Liver (tissue), 9 donors: Measurements from ENCODE around the gene BRD2. TPM values are rescaled to one million over a fixed set of nuclear protein-coding genes. Genes with fewer than 3 reads are reported as not detected.

Source experiments
- DNase-seq: peaks from one replicate; pipeline ENCODE4 v3.0.0-alpha.2; 2017; ENCODE audit warnings: low spot score
- H3K27ac ChIP-seq, 2 donors: one replicate each; pipeline ENCODE4 v1.7.0; 2013; ENCODE audit warnings: inconsistent platforms in 2 of 2, low read length in 2 of 2, control low read depth in 1 of 2, low read depth in 1 of 2, mild to moderate bottlenecking in 1 of 2
- H3K27me3 ChIP-seq, 4 donors: one replicate each; pipeline versions ENCODE4 v1.6.1 to v1.7.0; 2013; ENCODE audit warnings: low read length in 3 of 4, inconsistent platforms in 1 of 4, mild to moderate bottlenecking in 1 of 4, moderate library complexity in 1 of 4; ENCODE audit not compliant: control insufficient read depth in 4 of 4, insufficient read depth in 4 of 4
- H3K36me3 ChIP-seq, 4 donors: one replicate each; pipeline versions ENCODE4 v1.6.1 to v1.7.0; 2013; ENCODE audit warnings: low read length in 3 of 4, mild to moderate bottlenecking in 3 of 4, low read depth in 1 of 4, moderate library complexity in 1 of 4; ENCODE audit not compliant: control insufficient read depth in 4 of 4, insufficient read depth in 3 of 4
- H3K4me1 ChIP-seq, 4 donors: one replicate each; pipeline versions ENCODE4 v1.6.1 to v1.7.0; 2013; ENCODE audit warnings: low read length in 3 of 4, mild to moderate bottlenecking in 3 of 4, moderate library complexity in 1 of 4; ENCODE audit not compliant: control insufficient read depth in 4 of 4, insufficient read depth in 4 of 4
- H3K4me3 ChIP-seq, 3 donors: one replicate each; pipeline versions ENCODE4 v1.6.1 to v1.7.0; 2013; ENCODE audit warnings: low read length in 3 of 3, control low read depth in 1 of 3, low read depth in 1 of 3, mild to moderate bottlenecking in 1 of 3
- H3K9ac ChIP-seq, 2 donors: one replicate each; pipeline ENCODE4 v1.7.0; 2013; ENCODE audit warnings: low read length in 2 of 2, mild to moderate bottlenecking in 2 of 2, moderate library complexity in 2 of 2, control low read depth in 1 of 2, low read depth in 1 of 2
- H3K9me3 ChIP-seq, 4 donors: one replicate each; pipeline versions ENCODE4 v1.6.1 to v1.7.0; 2013; ENCODE audit warnings: low read length in 3 of 4; ENCODE audit not compliant: control insufficient read depth in 4 of 4
- EGR1 ChIP-seq, 2 donors: IDR thresholded peaks; 2 replicates each; pipeline ENCODE4 v1.6.1; 2016 to 2018; ENCODE audit warnings: antibody characterized with exemption in 2 of 2, low read depth in 2 of 2
- FOXA1 ChIP-seq: IDR thresholded peaks from 2 replicates; pipeline ENCODE4 v1.6.1; 2016; ENCODE audit warnings: antibody characterized with exemption
- FOXA2 ChIP-seq: IDR thresholded peaks from 2 replicates; pipeline ENCODE4 v1.6.1; 2016; ENCODE audit warnings: antibody characterized with exemption
- GABPA ChIP-seq, 2 donors: IDR thresholded peaks in 1 of 2; conservative IDR thresholded peaks in 1 of 2; 2 replicates each; pipeline ENCODE4 v1.6.1; 2016; ENCODE audit warnings: antibody characterized with exemption in 2 of 2, mild to moderate bottlenecking in 1 of 2, moderate library complexity in 1 of 2
- HNF4A ChIP-seq, 2 donors: conservative IDR thresholded peaks; 2 replicates each; pipeline ENCODE4 v1.6.1; 2016; ENCODE audit warnings: antibody characterized with exemption in 2 of 2, mild to moderate bottlenecking in 2 of 2
- HNF4G ChIP-seq: IDR thresholded peaks from 2 replicates; pipeline ENCODE4 v1.6.1; 2016; ENCODE audit warnings: antibody characterized with exemption
- JUND ChIP-seq, 2 donors: IDR thresholded peaks; 2 replicates each; pipeline ENCODE4 v1.6.1; 2016; ENCODE audit warnings: antibody characterized with exemption in 2 of 2
- NR2F2 ChIP-seq: IDR thresholded peaks from 2 replicates; pipeline ENCODE4 v1.6.1; 2016; ENCODE audit warnings: antibody characterized with exemption
- RAD21 ChIP-seq, 2 donors: IDR thresholded peaks; 2 replicates each; pipeline ENCODE4 v1.6.1; 2016; ENCODE audit warnings: antibody characterized with exemption in 2 of 2, mild to moderate bottlenecking in 2 of 2
- RXRA ChIP-seq, 2 donors: IDR thresholded peaks; 2 replicates each; pipeline ENCODE4 v1.6.1; 2017 to 2018; ENCODE audit warnings: antibody characterized with exemption in 2 of 2, mild to moderate bottlenecking in 1 of 2
- SP1 ChIP-seq: IDR thresholded peaks from 2 replicates; pipeline ENCODE4 v1.6.1; 2018; ENCODE audit warnings: antibody characterized with exemption, mild to moderate bottlenecking
- TAF1 ChIP-seq: conservative IDR thresholded peaks from 2 replicates; pipeline ENCODE4 v1.6.1; 2016; ENCODE audit warnings: antibody characterized with exemption, mild to moderate bottlenecking
- YY1 ChIP-seq: IDR thresholded peaks from 2 replicates; pipeline ENCODE4 v1.6.1; 2016; ENCODE audit warnings: antibody characterized with exemption, mild to moderate bottlenecking
- WGBS: extraction: QIAGEN DNeasy Blood & Tissue Kit; methylation state at CpG from one replicate; pipeline ENCODE4 v1.1.7; 2013; 5-methylcytosine and 5-hydroxymethylcytosine counted together
- polyA plus RNA-seq, 2 donors: library from polyadenylated mRNA; stranded (reverse) in 1 of 2; unstranded in 1 of 2; fragments of 200-250 nt in 1 of 2; fragments of >200 nt in 1 of 2; fragmentation: Nextera tagmentation in 1 of 2; extraction: Ambion mirVana in 1 of 2; gene quantifications; one replicate each; pipeline versions ENCODE4 v1.2.1 to v1.2.3, GENCODE V29; 2013 to 2015
- total RNA-seq, 2 donors: library from RNA; depleted of rRNA; stranded (reverse); fragments of >200 nt; gene quantifications; one replicate each; pipeline ENCODE4 v1.2.3, GENCODE V29; 2014
- TF ChIP-seq, protein P1 (sequence below): IDR thresholded peaks from 2 replicates; pipeline ENCODE4 v1.6.1; 2016; ENCODE audit warnings: antibody characterized with exemption
- TF ChIP-seq, protein P2 (sequence below): IDR thresholded peaks from 2 replicates; pipeline ENCODE4 v1.6.1; 2016; ENCODE audit warnings: antibody characterized with exemption
- TF ChIP-seq, protein P3 (sequence below): IDR thresholded peaks from 2 replicates; pipeline ENCODE4 v1.6.1; 2016; ENCODE audit warnings: antibody characterized with exemption, mild to moderate bottlenecking
- TF ChIP-seq, protein P4 (sequence below): IDR thresholded peaks from 2 replicates; pipeline ENCODE4 v1.6.1; 2016; ENCODE audit warnings: antibody characterized with exemption
- TF ChIP-seq, protein P5 (sequence below): fragments of 150-350 bp; IDR thresholded peaks from 2 replicates; pipeline ENCODE4 v1.5.1; 2017; ENCODE audit warnings: improper control_type of control experiment, low read depth, low read length; ENCODE audit not compliant: missing input control
- donor health status: healthy.
- donor health status: healthy.
- donor health status: healthy.
- donor health status: healthy.
- donor health status: healthy.

BRD2 gene
- total RNA-seq (100 to 1,000 TPM in 1 of 2 donors, 10 to 100 TPM in 1; 46.0 to 100 TPM), polyA plus RNA-seq (10 to 100 TPM; 29.8 to 54.4 TPM)

DNA sequence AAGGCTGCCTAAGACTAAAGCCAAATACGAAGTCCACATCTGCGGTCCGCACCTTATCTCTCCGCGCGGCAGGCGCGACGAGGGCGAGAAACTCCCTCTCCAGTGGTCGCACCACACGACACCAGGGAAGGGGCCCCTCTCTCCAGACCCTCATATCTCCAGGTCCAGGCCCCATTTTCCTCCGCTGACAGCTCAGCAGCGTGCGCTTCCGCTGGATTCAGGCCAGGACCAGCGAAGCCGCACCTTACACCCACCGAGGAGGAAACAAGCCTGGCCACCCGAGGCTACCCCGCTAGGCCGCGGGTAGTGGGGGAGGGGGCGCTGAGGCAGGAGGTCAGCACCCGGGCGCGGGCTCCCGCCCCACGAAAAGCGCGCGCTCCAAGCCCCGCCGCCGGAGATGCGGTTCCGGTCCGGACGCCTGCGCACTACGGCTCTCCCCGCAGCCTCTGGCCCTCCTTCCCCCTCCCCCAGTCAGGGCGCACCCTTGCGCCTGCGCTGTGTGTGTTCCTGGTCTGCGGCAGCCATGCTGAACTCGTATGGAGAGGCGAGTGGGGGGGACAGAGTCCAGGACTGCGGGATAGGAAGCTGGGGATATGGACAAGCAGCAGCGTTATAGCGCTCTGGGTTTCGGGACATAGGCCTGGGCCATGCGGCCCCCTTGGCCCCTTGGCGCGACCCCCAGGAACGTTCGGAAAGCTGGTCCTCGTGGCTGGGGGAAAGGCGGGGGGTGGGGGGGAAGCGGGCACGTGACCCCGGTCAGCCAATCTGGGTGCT, at the start of gene BRD2:
TSS of gene BRD2 (plus strand) at position 502 of the 774 bp plus-strand sequence. CDS start 4,305 bp downstream, outside the sequence.
- Histone ChIP-seq H3K4me1 (peaks cover 0 to 26% (median 12%) of the 10 kb centered on the region in 4 donors), H3K27me3 (no peaks in the 10 kb centered on the region), H3K9me3 (no peaks in the 10 kb centered on the region), H3K9ac (peak within 1 kb of the TSS; percentile 98), H3K36me3 (peaks cover 0 to 6% (median 0%) of the 10 kb centered on the region in 4 donors), H3K27ac (peak within 1 kb of the TSS; percentile 99 to 100), H3K4me3 (peak within 1 kb of the TSS; percentile 75 to 96 (median 81))
- peak; percentile 94 for DNase-seq
- under 1% methylated on average over 62 of the region's 62 CpGs for WGBS
- no peak for TF ChIP-seq HNF4A (conservative IDR thresholded peaks at IDR 0.05)
- no peak for TF ChIP-seq TAF1
- no peak for TF ChIP-seq SP1
- peak in 1 of 2 donors; percentile 52 for TF ChIP-seq EGR1 (IDR thresholded peaks at IDR 0.05; ENCODE audit: low read depth in 2 of 2)
- TF ChIP-seq FOXA2: no peak
- TF ChIP-seq RAD21 (IDR thresholded peaks at IDR 0.05): no peak
- TF ChIP-seq NR2F2: no peak
- TF ChIP-seq, protein P1, sequence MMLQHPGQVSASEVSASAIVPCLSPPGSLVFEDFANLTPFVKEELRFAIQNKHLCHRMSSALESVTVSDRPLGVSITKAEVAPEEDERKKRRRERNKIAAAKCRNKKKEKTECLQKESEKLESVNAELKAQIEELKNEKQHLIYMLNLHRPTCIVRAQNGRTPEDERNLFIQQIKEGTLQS: no peak
- peak; percentile 56 for TF ChIP-seq FOXA1
- TF ChIP-seq, protein P2, sequence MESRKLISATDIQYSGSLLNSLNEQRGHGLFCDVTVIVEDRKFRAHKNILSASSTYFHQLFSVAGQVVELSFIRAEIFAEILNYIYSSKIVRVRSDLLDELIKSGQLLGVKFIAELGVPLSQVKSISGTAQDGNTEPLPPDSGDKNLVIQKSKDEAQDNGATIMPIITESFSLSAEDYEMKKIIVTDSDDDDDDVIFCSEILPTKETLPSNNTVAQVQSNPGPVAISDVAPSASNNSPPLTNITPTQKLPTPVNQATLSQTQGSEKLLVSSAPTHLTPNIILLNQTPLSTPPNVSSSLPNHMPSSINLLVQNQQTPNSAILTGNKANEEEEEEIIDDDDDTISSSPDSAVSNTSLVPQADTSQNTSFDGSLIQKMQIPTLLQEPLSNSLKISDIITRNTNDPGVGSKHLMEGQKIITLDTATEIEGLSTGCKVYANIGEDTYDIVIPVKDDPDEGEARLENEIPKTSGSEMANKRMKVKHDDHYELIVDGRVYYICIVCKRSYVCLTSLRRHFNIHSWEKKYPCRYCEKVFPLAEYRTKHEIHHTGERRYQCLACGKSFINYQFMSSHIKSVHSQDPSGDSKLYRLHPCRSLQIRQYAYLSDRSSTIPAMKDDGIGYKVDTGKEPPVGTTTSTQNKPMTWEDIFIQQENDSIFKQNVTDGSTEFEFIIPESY: no peak
- TF ChIP-seq, protein P3, sequence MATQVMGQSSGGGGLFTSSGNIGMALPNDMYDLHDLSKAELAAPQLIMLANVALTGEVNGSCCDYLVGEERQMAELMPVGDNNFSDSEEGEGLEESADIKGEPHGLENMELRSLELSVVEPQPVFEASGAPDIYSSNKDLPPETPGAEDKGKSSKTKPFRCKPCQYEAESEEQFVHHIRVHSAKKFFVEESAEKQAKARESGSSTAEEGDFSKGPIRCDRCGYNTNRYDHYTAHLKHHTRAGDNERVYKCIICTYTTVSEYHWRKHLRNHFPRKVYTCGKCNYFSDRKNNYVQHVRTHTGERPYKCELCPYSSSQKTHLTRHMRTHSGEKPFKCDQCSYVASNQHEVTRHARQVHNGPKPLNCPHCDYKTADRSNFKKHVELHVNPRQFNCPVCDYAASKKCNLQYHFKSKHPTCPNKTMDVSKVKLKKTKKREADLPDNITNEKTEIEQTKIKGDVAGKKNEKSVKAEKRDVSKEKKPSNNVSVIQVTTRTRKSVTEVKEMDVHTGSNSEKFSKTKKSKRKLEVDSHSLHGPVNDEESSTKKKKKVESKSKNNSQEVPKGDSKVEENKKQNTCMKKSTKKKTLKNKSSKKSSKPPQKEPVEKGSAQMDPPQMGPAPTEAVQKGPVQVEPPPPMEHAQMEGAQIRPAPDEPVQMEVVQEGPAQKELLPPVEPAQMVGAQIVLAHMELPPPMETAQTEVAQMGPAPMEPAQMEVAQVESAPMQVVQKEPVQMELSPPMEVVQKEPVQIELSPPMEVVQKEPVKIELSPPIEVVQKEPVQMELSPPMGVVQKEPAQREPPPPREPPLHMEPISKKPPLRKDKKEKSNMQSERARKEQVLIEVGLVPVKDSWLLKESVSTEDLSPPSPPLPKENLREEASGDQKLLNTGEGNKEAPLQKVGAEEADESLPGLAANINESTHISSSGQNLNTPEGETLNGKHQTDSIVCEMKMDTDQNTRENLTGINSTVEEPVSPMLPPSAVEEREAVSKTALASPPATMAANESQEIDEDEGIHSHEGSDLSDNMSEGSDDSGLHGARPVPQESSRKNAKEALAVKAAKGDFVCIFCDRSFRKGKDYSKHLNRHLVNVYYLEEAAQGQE: no peak
- TF ChIP-seq GABPA (IDR thresholded peaks at IDR 0.05 in 1 of 2, conservative IDR thresholded peaks at IDR 0.05 in 1 of 2): peak in 1 of 2 donors; percentile 60
- TF ChIP-seq, protein P4, sequence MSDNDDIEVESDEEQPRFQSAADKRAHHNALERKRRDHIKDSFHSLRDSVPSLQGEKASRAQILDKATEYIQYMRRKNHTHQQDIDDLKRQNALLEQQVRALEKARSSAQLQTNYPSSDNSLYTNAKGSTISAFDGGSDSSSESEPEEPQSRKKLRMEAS: peak; percentile 33
- TF ChIP-seq, protein P5, sequence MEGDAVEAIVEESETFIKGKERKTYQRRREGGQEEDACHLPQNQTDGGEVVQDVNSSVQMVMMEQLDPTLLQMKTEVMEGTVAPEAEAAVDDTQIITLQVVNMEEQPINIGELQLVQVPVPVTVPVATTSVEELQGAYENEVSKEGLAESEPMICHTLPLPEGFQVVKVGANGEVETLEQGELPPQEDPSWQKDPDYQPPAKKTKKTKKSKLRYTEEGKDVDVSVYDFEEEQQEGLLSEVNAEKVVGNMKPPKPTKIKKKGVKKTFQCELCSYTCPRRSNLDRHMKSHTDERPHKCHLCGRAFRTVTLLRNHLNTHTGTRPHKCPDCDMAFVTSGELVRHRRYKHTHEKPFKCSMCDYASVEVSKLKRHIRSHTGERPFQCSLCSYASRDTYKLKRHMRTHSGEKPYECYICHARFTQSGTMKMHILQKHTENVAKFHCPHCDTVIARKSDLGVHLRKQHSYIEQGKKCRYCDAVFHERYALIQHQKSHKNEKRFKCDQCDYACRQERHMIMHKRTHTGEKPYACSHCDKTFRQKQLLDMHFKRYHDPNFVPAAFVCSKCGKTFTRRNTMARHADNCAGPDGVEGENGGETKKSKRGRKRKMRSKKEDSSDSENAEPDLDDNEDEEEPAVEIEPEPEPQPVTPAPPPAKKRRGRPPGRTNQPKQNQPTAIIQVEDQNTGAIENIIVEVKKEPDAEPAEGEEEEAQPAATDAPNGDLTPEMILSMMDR: no peak
- no peak for TF ChIP-seq HNF4G
- TF ChIP-seq YY1: peak; percentile 97
- no peak for TF ChIP-seq JUND (IDR thresholded peaks at IDR 0.05)
- TF ChIP-seq RXRA (IDR thresholded peaks at IDR 0.05): peak; percentile 33 to 41
